Upper lobe of left lung (tissue), 6 donors: Measurements from ENCODE around the gene NCOR2. TPM values are rescaled to one million over a fixed set of nuclear protein-coding genes. Genes with fewer than 3 reads are reported as not detected.

Experiments
- ATAC-seq, 2 donors: fragments of 200-7000 bp; cut with Tn5 transposase; one replicate each; pipeline ENCODE4 v1.9.1; 2022; ENCODE audit warnings: mild to moderate bottlenecking in 2 of 2, moderate library complexity in 2 of 2; ENCODE audit not compliant: low FRiP score in 2 of 2
- DNase-seq, 2 donors: peaks; one replicate each; pipeline ENCODE4 v3.0.0-alpha.2; 2019 to 2020
- H3K27ac ChIP-seq, 4 donors: fragments of 200-600 bp; sonication (generic); one replicate each; pipeline ENCODE4 v1.5.1; 2016 to 2019
- H3K27me3 ChIP-seq, 4 donors: fragments of 200-600 bp; sonication (generic); one replicate each; pipeline ENCODE4 v1.5.1; 2017 to 2019
- H3K36me3 ChIP-seq, 4 donors: fragments of 200-600 bp; sonication (generic); one replicate each; pipeline ENCODE4 v1.5.1; 2016 to 2019
- H3K4me1 ChIP-seq, 4 donors: fragments of 200-600 bp; sonication (generic); one replicate each; pipeline ENCODE4 v1.5.1; 2018 to 2019
- H3K4me3 ChIP-seq, 4 donors: fragments of 200-600 bp; sonication (generic); one replicate each; pipeline ENCODE4 v1.5.1; 2017 to 2019; ENCODE audit warnings: mild to moderate bottlenecking in 2 of 4, moderate library complexity in 1 of 4
- H3K9me3 ChIP-seq, 4 donors: fragments of 200-600 bp; sonication (generic); one replicate each; pipeline ENCODE4 v1.5.1; 2018 to 2019
- CTCF ChIP-seq, 6 experiments: fragments of 450-650 bp in 4 of 6; fragments of 200-600 bp in 2 of 6; sonication (generic) in 2 of 6; IDR thresholded peaks; one replicate each; pipeline ENCODE4 v1.5.1; 2016 to 2019; ENCODE audit warnings: antibody characterized with exemption in 6 of 6
- EP300 ChIP-seq, 4 donors: sonication (generic); formaldehyde crosslinking; IDR thresholded peaks; one replicate each; pipeline ENCODE4 v1.5.1; 2017; ENCODE audit warnings: antibody characterized with exemption in 4 of 4, control low read depth in 2 of 4
- POLR2A ChIP-seq, 4 donors: fragments of 450-650 bp; IDR thresholded peaks; one replicate each; pipeline ENCODE4 v1.5.1; 2016 to 2017; ENCODE audit warnings: antibody characterized with exemption in 4 of 4, mild to moderate bottlenecking in 2 of 4
- POLR2AphosphoS5 ChIP-seq, 2 donors: sonication (generic); formaldehyde crosslinking; IDR thresholded peaks; one replicate each; pipeline ENCODE4 v1.5.1; 2017; ENCODE audit warnings: antibody characterized with exemption in 2 of 2
- WGBS, 2 donors: methylation state at CpG; one replicate each; pipeline ENCODE4 v1.1.5; 2017 to 2018; 5-methylcytosine and 5-hydroxymethylcytosine counted together
- total RNA-seq, 6 donors: library from RNA; depleted of rRNA in 4 of 6; stranded (reverse); fragments of >200 nt in 4 of 6; gene quantifications; one replicate each; pipeline versions ENCODE4 v1.1.0 to v1.2.1, GENCODE V29; 2016 to 2021
- donor health status: DM: no; HTN: no; CAD: no; lungs with moderate emphysema.
- donor health status: DM: no; HTN: yes; CAD: no; lungs with severe emphysema.

NCOR2 gene
- total RNA-seq, 6 donors from 2014 or later = 188 to 603 (median 373) TPM

- H3K9me3 ChIP-seq = no peaks in the 10 kb centered on the region
- H3K4me3 ChIP-seq = no peak overlapping the region
- no peaks in the 10 kb centered on the region for H3K36me3 ChIP-seq
- H3K27ac ChIP-seq = no peak overlapping the region
- H3K27me3 ChIP-seq = no peaks in the 10 kb centered on the region
- ATAC-seq (no peak), DNase-seq (no peak)
- 72 to 79% methylated on average over 13 of the region's 13 CpGs for WGBS, 2 donors
- H3K4me1 ChIP-seq = peaks cover 15 to 24% (median 21%) of the 10 kb centered on the region in 4 donors
- no peak for TF ChIP-seq POLR2AphosphoS5 (IDR thresholded peaks at IDR 0.05)
- TF ChIP-seq CTCF (IDR thresholded peaks at IDR 0.05) = no peak
- TF ChIP-seq POLR2A (IDR thresholded peaks at IDR 0.05) = no peak
- no peak for TF ChIP-seq EP300 (IDR thresholded peaks at IDR 0.05)
Measured at GRCh38 chr12:124605150-124605882, 37.9 kb upstream of the NCOR2 start.

GRCh38 chr12:124604264-124604680 lies 36.9 kb upstream of the NCOR2 start:
- ATAC-seq = no peak
- DNase-seq = no peak
- WGBS, 2 donors = 85% methylated on average over 6 of the region's 6 CpGs
- Histone ChIP-seq H3K4me3 (no peak overlapping the region), H3K9me3 (no peaks in the 10 kb centered on the region), H3K4me1 (peaks cover 10 to 14% (median 13%) of the 10 kb centered on the region in 4 donors), H3K27me3 (no peaks in the 10 kb centered on the region), H3K36me3 (no peaks in the 10 kb centered on the region), H3K27ac (no peak overlapping the region)
- TF ChIP-seq EP300 (IDR thresholded peaks at IDR 0.05) (no peak), CTCF (IDR thresholded peaks at IDR 0.05) (no peak), POLR2A (IDR thresholded peaks at IDR 0.05) (no peak)

- DNase-seq (no peak), ATAC-seq (no peak)
- Histone ChIP-seq H3K27me3 (no peaks in the 10 kb centered on the region), H3K9me3 (no peaks in the 10 kb centered on the region), H3K4me1 (peaks cover 5 to 9% (median 9%) of the 10 kb centered on the region in 4 donors), H3K36me3 (no peaks in the 10 kb centered on the region), H3K4me3 (no peak overlapping the region), H3K27ac (no peak overlapping the region)
- 96 to 99% methylated on average over 11 to 12 of the region's 12 CpGs for WGBS, 2 donors
- no peak for TF ChIP-seq EP300 (IDR thresholded peaks at IDR 0.05)
- TF ChIP-seq CTCF (IDR thresholded peaks at IDR 0.05) = no peak
- TF ChIP-seq POLR2AphosphoS5 (IDR thresholded peaks at IDR 0.05) = no peak
- TF ChIP-seq POLR2A (IDR thresholded peaks at IDR 0.05) = no peak
Measured at GRCh38 chr12:124603831-124604251, 36.4 kb upstream of the NCOR2 start.

GRCh38 chr12:124603100-124603541 lies 35.7 kb upstream of the NCOR2 start:
- DNase-seq = no peak
- TF ChIP-seq POLR2A (IDR thresholded peaks at IDR 0.05) = no peak
- no peak for TF ChIP-seq POLR2AphosphoS5 (IDR thresholded peaks at IDR 0.05)
- no peak for TF ChIP-seq EP300 (IDR thresholded peaks at IDR 0.05)
- TF ChIP-seq CTCF (IDR thresholded peaks at IDR 0.05) = no peak
- Histone ChIP-seq H3K36me3 (no peaks in the 10 kb centered on the region), H3K9me3 (no peaks in the 10 kb centered on the region), H3K27ac (no peak overlapping the region), H3K4me3 (no peak overlapping the region), H3K4me1 (peaks cover 0 to 2% (median 2%) of the 10 kb centered on the region in 4 donors), H3K27me3 (no peaks in the 10 kb centered on the region)
- 65 to 71% methylated on average over 11 to 12 of the region's 12 CpGs for WGBS, 2 donors
- peak in 1 of 2 donors; percentile 20 for ATAC-seq

GRCh38 chr12:124601706-124602105 lies 34.3 kb upstream of the NCOR2 start:
- ATAC-seq = no peak
- Histone ChIP-seq H3K27me3 (no peaks in the 10 kb centered on the region), H3K36me3 (no peaks in the 10 kb centered on the region), H3K27ac (no peak overlapping the region), H3K9me3 (no peaks in the 10 kb centered on the region), H3K4me1 (no peaks in the 10 kb centered on the region), H3K4me3 (no peak overlapping the region)
- no peak for TF ChIP-seq EP300 (IDR thresholded peaks at IDR 0.05)
- TF ChIP-seq POLR2AphosphoS5 (IDR thresholded peaks at IDR 0.05) = no peak
- TF ChIP-seq CTCF (IDR thresholded peaks at IDR 0.05) = no peak
- TF ChIP-seq POLR2A (IDR thresholded peaks at IDR 0.05) = no peak
- WGBS, 2 donors = 91 to 95% methylated on average over 8 of the region's 8 CpGs
- no peak for DNase-seq
